K562 (cell line): Measurements from ENCODE around the gene ADAM15. TPM values are rescaled to one million over a fixed set of nuclear protein-coding genes. Genes with fewer than 3 reads are reported as not detected.

Experiments
- ATAC-seq: fragments of 200-7000 bp; cut with Tn5 transposase; 3 replicates; pipeline ENCODE4 v1.9.1; 2020; ENCODE audit warnings: moderate library complexity
- BruUV-seq: library from RNA; stranded (reverse); fragments of 400-500 nt; replicated peaks from 2 replicates; lab custom pipeline; 2021; lab: Mats Ljungman, UMichigan
- CTCF ChIA-PET: fragments of 300-600 bp; formaldehyde crosslinking; extraction: SDS; loops from one replicate; lab custom pipeline; 2021; ENCODE audit warnings: low intra/inter-chr PET ratio; lab: Yijun Ruan, JAX
- POLR2A ChIA-PET: fragments of 300-600, 350-650 bp; sonication (Branson Sonifier 250); formaldehyde crosslinking; extraction: SDS; loops from one replicate; lab custom pipeline; 2021; ENCODE audit warnings: antibody characterized with exemption, inconsistent platforms; lab: Yijun Ruan, JAX
- DNase-seq, 4 experiments: peaks; one replicate each; pipeline versions ENCODE4 v3.0.0 to v3.0.0-alpha.2; 2011 to 2018; ENCODE audit warnings: low spot score in 3 of 4, mixed read lengths in 3 of 4; ENCODE audit errors: extremely low read depth in 1 of 4
- FAIRE-seq: peaks from 2 replicates; lab custom pipeline; 2011; peaks lifted over from hg19 to GRCh38; lab: Jason Lieb, UNC
- H2AFZ ChIP-seq: 2 replicates; pipeline ENCODE4 v1.6.0; 2011; ENCODE audit warnings: low read depth, low read length, control low read depth, inconsistent platforms
- H3K27ac ChIP-seq: fragments of 200-600 bp; 3 replicates; pipeline ENCODE4 v1.8.0; 2011; ENCODE audit warnings: low read depth, mild to moderate bottlenecking, control low read depth, inconsistent platforms, low read length, moderate library complexity, mixed read lengths; ENCODE audit errors: extremely low read depth
- H3K27me3 ChIP-seq, 2 experiments: fragments of 300-600 bp in 1 of 2; 2 replicates in 1 of 2; 3 replicates in 1 of 2; pipeline versions ENCODE4 v1.6.0 to v1.8.0; 2011; ENCODE audit warnings: inconsistent platforms in 2 of 2, low read length in 2 of 2, mild to moderate bottlenecking in 1 of 2, mixed read lengths in 1 of 2, moderate library complexity in 1 of 2; ENCODE audit not compliant: control insufficient read depth in 2 of 2, insufficient read depth in 2 of 2
- H3K36me3 ChIP-seq: fragments of 300-600 bp; 3 replicates; pipeline ENCODE4 v1.8.0; 2011; ENCODE audit warnings: mild to moderate bottlenecking, low read length, inconsistent platforms; ENCODE audit not compliant: control insufficient read depth, insufficient read depth
- H3K4me1 ChIP-seq, 2 experiments: fragments of 200-600 bp in 1 of 2; replicated peaks in 1 of 2; 2 replicates in 1 of 2; 3 replicates in 1 of 2; pipeline versions ENCODE4 v1.5.1 to v1.8.0; 2011; ENCODE audit warnings: inconsistent platforms in 2 of 2, low read length in 2 of 2, mild to moderate bottlenecking in 1 of 2, mixed read lengths in 1 of 2, moderate library complexity in 1 of 2; ENCODE audit not compliant: control insufficient read depth in 2 of 2, insufficient read depth in 2 of 2
- H3K4me2 ChIP-seq: 2 replicates; pipeline ENCODE4 v1.6.1; 2011; ENCODE audit warnings: low read length, control low read depth, inconsistent platforms, mixed read lengths; ENCODE audit not compliant: insufficient read depth
- H3K4me3 ChIP-seq: fragments of 200-600 bp; sonication (generic), shearing (Covaris generic); 2 replicates; pipeline ENCODE4 v1.5.1; 2016; ENCODE audit warnings: control low read depth, inconsistent platforms
- H3K79me2 ChIP-seq: fragments of 200-600 bp; 3 replicates; pipeline ENCODE4 v1.8.0; 2011; ENCODE audit warnings: low read length, inconsistent platforms; ENCODE audit not compliant: control insufficient read depth, insufficient read depth
- H3K9ac ChIP-seq, 2 experiments: 2 replicates each; pipeline versions ENCODE4 v1.6.0 to v1.6.1; 2011; ENCODE audit warnings: low read depth in 2 of 2, low read length in 2 of 2, control low read depth in 1 of 2, inconsistent platforms in 1 of 2, mild to moderate bottlenecking in 1 of 2, mixed read lengths in 1 of 2; ENCODE audit not compliant: insufficient read depth in 1 of 2
- H3K9me1 ChIP-seq: one replicate; pipeline ENCODE4 v1.6.0; 2011; ENCODE audit warnings: inconsistent platforms, mild to moderate bottlenecking, low read length, moderate library complexity; ENCODE audit not compliant: control insufficient read depth, insufficient read depth
- H3K9me3 ChIP-seq: replicated peaks from 2 replicates; pipeline ENCODE4 v1.5.1; 2011; ENCODE audit warnings: low read depth, low read length, inconsistent platforms; ENCODE audit not compliant: control insufficient read depth, insufficient read depth
- H4K20me1 ChIP-seq: replicated peaks from 2 replicates; pipeline ENCODE4 v1.6.1; 2011; ENCODE audit warnings: low read length, inconsistent platforms, mixed read lengths; ENCODE audit not compliant: control insufficient read depth, insufficient read depth
- CBX8 ChIP-seq: fragments of 200-600 bp; sonication (generic); IDR thresholded peaks from 2 replicates; pipeline ENCODE4 v1.6.1; 2012; ENCODE audit warnings: borderline replicate concordance, mixed run types, low read depth, mild to moderate bottlenecking, moderate library complexity, mixed read lengths, low read length, control low read depth, inconsistent platforms; ENCODE audit not compliant: poor library complexity, severe bottlenecking; ENCODE audit errors: extremely low read depth
- GATA2 ChIP-seq: sonication (generic); formaldehyde crosslinking; IDR thresholded peaks from 2 replicates; pipeline ENCODE4 v1.4.0; 2020; ENCODE audit warnings: mild to moderate bottlenecking, missing genetic modification reagents
- PCBP2 ChIP-seq: fragments of 200-400 bp; formaldehyde crosslinking; IDR thresholded peaks from 2 replicates; pipeline ENCODE4 v1.6.1; 2018; ENCODE audit warnings: low read length, low read depth, mild to moderate bottlenecking, moderate library complexity; ENCODE audit not compliant: poor library complexity, severe bottlenecking
- TGIF2 ChIP-seq: sonication (generic); formaldehyde crosslinking; IDR thresholded peaks from 2 replicates; pipeline ENCODE4 v1.8.1; 2022; ENCODE audit warnings: mild to moderate bottlenecking, missing genetic modification reagents, moderate library complexity
- ZSCAN29 ChIP-seq: fragments of 450-650 bp; IDR thresholded peaks from 2 replicates; pipeline ENCODE4 v1.6.1; 2017
- WGBS: fragments of 100-300 bp; shearing (Covaris generic); methylation state at CpG from one replicate; pipeline ENCODE4 v1.1.6; 2016; ENCODE audit warnings: low coverage, mixed read lengths; ENCODE audit not compliant: insufficient coverage; ENCODE audit errors: missing lambda C conversion rate; 5-methylcytosine and 5-hydroxymethylcytosine counted together
- in situ Hi-C: fragments of 300-500 bp; cut with MboI; formaldehyde crosslinking; loops from 4 replicates; pipeline ENCODE4 v1.15.0; 2018; ENCODE audit warnings: inconsistent platforms, mixed read lengths
- intact Hi-C: fragments of 100-400 bp; cut with micrococcal nuclease; formaldehyde crosslinking; loops from 2 replicates; pipeline ENCODE4 v1.14.2; 2022
- polyA plus RNA-seq, 8 experiments: library from polyadenylated mRNA; depleted of rRNA in 4 of 8; stranded (reverse) in 5 of 8; unstranded in 3 of 8; fragments of >200 nt; fragmentation: Nextera tagmentation in 2 of 8; fragmentation: Illumina TruSeq in 1 of 8; extraction: Ambion mirVana in 2 of 8; extraction: Trizol in 1 of 8; gene quantifications; 2 replicates each; pipeline versions ENCODE4 v1.2.1 to v1.2.3, GENCODE V29; 2011 to 2014; ENCODE audit warnings: inconsistent platforms in 1 of 8, missing spikeins in 1 of 8
- total RNA-seq, 7 experiments: library from RNA; depleted of rRNA in 6 of 7; stranded (reverse); fragments of >200 nt in 6 of 7; fragmentation: Illumina TruSeq in 2 of 7; extraction: Trizol in 2 of 7; gene quantifications; 2 replicates each; pipeline versions ENCODE4 v1.2.1 to v1.2.3, GENCODE V29; 2011 to 2021; ENCODE audit warnings: low replicate concordance in 1 of 7
- TF ChIP-seq, protein P1 (sequence below): fragments of 250-450 bp; sonication (Bioruptor Pico); IDR thresholded peaks from 2 replicates; pipeline ENCODE4 v1.4.0; 2020

ADAM15 gene
- total and polyA plus RNA-seq, 9 of the 15 experiments (the other 6 are each of a cell fraction or from before 2014, with no cell fraction given), result 0.69 to 72.3 (median 32.8) TPM

DNA sequence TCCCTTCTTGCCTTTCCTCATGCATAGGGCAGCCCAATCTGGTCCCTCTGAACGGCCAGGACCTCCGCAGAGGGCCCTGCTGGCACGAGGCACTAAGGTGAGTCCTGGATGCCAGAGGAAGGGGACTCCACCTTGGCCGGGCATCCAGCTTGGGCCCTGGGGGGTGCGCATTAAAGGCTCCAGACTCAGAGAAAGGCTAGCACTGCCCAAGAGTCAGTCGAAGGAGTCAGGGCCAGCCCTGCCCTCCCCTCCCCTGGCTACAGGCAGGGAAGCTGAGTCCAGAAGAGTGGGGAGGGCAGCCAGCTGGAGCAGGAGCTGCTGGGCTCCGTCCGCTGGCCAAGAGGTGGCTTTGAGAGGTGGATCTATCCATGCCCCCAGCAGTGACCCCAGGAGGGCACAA, 9.6 kb downstream of the ADAM15 start:
- Histone ChIP-seq H3K27ac (no peak overlapping the region), H3K9me3 (no peaks in the 10 kb centered on the region), H3K79me2 (peaks cover 9% of the 10 kb centered on the region; the same call in 2 of the 3 replicates), H3K9ac (no peak overlapping the region), H3K4me3 (no peak overlapping the region), H3K4me2 (no peak overlapping the region), H3K36me3 (peaks cover 50% of the 10 kb centered on the region; the same call in 2 of the 3 replicates), H3K4me1 (peaks cover 25 to 55% of the 10 kb centered on the region in 2 experiments), H3K9me1 (peaks cover 7% of the 10 kb centered on the region), H3K27me3 (no peaks in the 10 kb centered on the region), H4K20me1 (no peaks in the 10 kb centered on the region; the same call in 1 of the 2 replicates), H2AFZ (no peak overlapping the region)
- ATAC-seq, result no peak
- ChIA-PET POLR2A (interaction anchor here (0.7 to 1.4 kb wide), 4 partner anchors 17 to 120 kb away, joined by 3 to 4 read pairs (median 3); partner anchors contain the start of gene FLAD1), CTCF (interaction anchor here (1.2 to 4.0 kb wide), 5 partner anchors 15 to 581 kb away, joined by 3 to 153 read pairs (median 12); partner anchors contain the start of genes EFNA3 and UBE2Q1)
- no TSS peak for BruUV-seq
- DNase-seq, result no peak
- no peak for FAIRE-seq
- intact Hi-C loops, result loop anchor here (1.0 to 5.0 kb wide), 3 partner anchors 15 to 393 kb away; partner anchors contain the start of genes CKS1B and SHC1
- in situ Hi-C loops, result loop anchor here (5.0 kb wide), 1 partner anchor 103 kb away; the partner anchor contains the start of gene PBXIP1
- TF ChIP-seq PCBP2 (no peak), GATA2 (CRISPR knock-in tag) (no peak), ZSCAN29 (no peak), TGIF2 (no peak), CBX8 (no peak)
- TF ChIP-seq, protein P1, sequence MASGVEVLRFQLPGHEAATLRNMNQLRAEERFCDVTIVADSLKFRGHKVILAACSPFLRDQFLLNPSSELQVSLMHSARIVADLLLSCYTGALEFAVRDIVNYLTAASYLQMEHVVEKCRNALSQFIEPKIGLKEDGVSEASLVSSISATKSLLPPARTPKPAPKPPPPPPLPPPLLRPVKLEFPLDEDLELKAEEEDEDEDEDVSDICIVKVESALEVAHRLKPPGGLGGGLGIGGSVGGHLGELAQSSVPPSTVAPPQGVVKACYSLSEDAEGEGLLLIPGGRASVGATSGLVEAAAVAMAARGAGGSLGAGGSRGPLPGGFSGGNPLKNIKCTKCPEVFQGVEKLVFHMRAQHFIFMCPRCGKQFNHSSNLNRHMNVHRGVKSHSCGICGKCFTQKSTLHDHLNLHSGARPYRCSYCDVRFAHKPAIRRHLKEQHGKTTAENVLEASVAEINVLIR (CRISPR knock-in tag), result no peak
- 86% methylated on average over 7 of the region's 8 CpGs for WGBS
